Activated CD4-positive, alpha-beta T cell treated with anti-CD3 and anti-CD28 coated beads, Interleukin-2, amount 10 ng/mL, durations not matched to agents 24 days and 14 days (primary cell): ENCODE measurements around the gene CAPS. TPM values are rescaled to one million over a fixed set of nuclear protein-coding genes. Genes with fewer than 3 reads are reported as not detected.
"Not testable (repeated sequence)": the region's sequence is repeated elsewhere in the genome, so short reads cannot be mapped to it uniquely, and the experiment has no call there.

Source experiments
- DNase-seq: peaks from one replicate; pipeline ENCODE4 v3.0.0; 2022
- H3K27ac Mint-ChIP-seq: one replicate; pipeline ENCODE4 v1.8.0; 2022; ENCODE audit warnings: mild to moderate bottlenecking, mixed read lengths
- H3K27me3 Mint-ChIP-seq: one replicate; pipeline ENCODE4 v1.8.0; 2022; ENCODE audit warnings: mixed read lengths
- H3K36me3 Mint-ChIP-seq: one replicate; pipeline ENCODE4 v1.8.0; 2022; ENCODE audit warnings: low read depth, mild to moderate bottlenecking, mixed read lengths
- H3K4me1 Mint-ChIP-seq: one replicate; pipeline ENCODE4 v1.8.0; 2021; ENCODE audit warnings: mixed read lengths
- H3K4me3 Mint-ChIP-seq: one replicate; pipeline ENCODE4 v1.8.0; 2022; ENCODE audit warnings: mild to moderate bottlenecking, moderate library complexity, mixed read lengths
- H3K9me3 Mint-ChIP-seq: one replicate; pipeline ENCODE4 v1.8.0; 2021; ENCODE audit warnings: mixed read lengths
- intact Hi-C: fragments of 100-400 bp; cut with micrococcal nuclease; formaldehyde crosslinking; loops from one replicate; pipeline ENCODE4 v1.15.1; 2023
- total RNA-seq: library from RNA; stranded (reverse); gene quantifications from 2 replicates; pipeline ENCODE4 v1.2.3, GENCODE V29; 2022

Gene CAPS
- total RNA-seq, 1 donor from 2014 or later: 4.1 TPM

DNA sequence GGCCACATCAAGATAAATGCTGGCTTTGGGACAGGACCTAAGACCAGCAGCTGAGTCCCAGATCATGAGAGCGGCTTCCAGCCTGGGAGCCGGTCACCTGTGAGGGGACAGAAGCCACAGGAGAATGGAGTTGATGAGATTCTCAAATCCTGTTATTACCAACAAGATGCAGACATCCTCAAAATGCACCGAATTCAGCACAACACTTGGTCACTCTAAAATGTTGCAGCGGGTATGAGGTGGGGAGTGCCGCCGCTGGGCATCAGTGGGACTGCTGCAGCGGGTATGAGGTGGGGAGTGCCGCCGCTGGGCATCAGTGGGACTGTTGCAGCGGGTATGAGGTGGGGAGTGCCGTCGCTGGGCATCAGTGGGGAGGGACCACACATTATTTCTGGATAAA is 42.7 kb downstream of the CAPS start:
- intact Hi-C loops: no loop called here
- Mint-ChIP-seq H3K9me3 (no peaks in the 10 kb centered on the region), H3K27ac (peak overlapping the region; percentile 34), H3K36me3 (peaks cover 14% of the 10 kb centered on the region), H3K4me1 (peaks cover 67% of the 10 kb centered on the region), H3K27me3 (no peaks in the 10 kb centered on the region), H3K4me3 (no peak overlapping the region)
- DNase-seq: no peak

DNA sequence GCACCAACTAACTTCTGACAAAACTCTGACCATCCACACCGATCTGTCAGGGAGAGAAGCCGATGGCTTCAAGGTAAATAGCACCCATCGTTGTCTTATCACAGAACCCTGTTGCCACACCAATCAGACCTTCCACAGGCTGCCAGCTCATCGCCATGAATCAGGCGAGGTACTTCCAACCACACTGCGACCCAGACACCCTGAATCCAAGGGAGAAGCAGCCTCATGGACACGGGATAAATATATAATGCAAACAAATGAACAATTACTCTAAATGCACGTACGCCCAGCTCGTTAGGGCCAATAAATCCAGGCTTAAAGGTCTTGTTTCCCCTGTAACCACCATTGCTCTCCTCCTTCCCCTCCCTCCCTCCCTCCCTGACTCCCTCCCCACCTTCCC is 43.1 kb downstream of the CAPS start:
- H3K4me3 Mint-ChIP-seq: no peak overlapping the region
- no peak for DNase-seq
- no peak overlapping the region for H3K27ac Mint-ChIP-seq
- H3K36me3 Mint-ChIP-seq: peaks cover 16% of the 10 kb centered on the region
- intact Hi-C loops: no loop called here
- H3K4me1 Mint-ChIP-seq: peaks cover 68% of the 10 kb centered on the region
- no peaks in the 10 kb centered on the region for H3K27me3 Mint-ChIP-seq
- no peaks in the 10 kb centered on the region for H3K9me3 Mint-ChIP-seq

DNA sequence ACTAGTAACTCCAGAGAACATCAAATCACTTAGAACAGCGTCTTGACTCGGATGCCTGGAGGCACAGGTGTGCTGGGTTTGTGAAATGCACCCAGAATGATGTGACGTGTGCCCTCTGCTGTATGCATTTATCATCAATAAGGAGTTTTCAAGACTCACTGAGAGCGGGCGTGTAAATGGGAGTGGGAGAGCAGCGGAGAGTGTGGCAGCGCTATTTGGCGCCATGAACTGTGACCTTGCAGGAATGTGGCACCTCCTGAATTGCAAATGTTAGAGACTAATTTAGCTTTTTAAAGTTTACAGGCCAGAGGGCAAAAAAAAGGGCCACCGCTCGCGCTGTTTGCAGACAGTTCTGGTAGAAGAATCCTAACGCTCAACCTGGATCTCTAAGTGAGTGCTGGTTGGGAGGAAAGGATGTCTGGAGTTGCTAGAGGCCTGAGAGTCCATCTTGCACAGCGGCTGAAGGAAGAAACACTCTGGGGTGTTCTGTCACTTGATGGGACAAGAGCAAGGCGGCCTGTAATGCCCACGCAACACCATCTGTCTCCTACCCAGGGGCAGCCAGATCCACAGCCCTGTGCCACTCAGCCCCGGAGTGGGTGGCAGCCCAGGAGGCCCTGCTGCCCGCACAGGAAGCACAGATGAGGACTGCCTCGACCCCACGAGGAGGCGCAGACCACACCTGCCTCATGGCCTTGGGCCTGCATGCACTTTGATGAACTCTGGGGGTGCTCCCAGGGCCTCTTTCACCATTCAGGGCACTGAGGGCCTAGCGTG is 44.2 kb downstream of the CAPS start:
- Mint-ChIP-seq H3K27ac (peak overlapping the region; percentile 70), H3K9me3 (no peaks in the 10 kb centered on the region), H3K27me3 (no peaks in the 10 kb centered on the region), H3K36me3 (peaks cover 7% of the 10 kb centered on the region), H3K4me3 (no peak overlapping the region), H3K4me1 (peaks cover 68% of the 10 kb centered on the region)
- no peak for DNase-seq
- intact Hi-C loops: no loop called here

DNA sequence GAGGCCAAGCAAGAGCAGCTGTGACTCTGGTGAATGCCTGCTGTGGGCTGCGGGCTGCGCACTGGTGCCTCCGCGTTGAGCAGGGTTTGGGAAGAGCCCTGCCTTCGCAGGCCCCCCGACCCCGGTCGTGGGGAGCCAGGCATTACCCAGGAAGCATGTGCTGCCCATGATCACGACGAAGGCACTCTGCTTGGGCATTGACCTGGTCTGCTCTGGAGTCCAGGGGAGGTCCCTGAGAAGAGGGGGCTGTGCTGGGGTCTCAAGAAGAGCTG is 44.7 kb downstream of the CAPS start:
- H3K36me3 Mint-ChIP-seq: peaks cover 7% of the 10 kb centered on the region
- intact Hi-C loops: no loop called here

DNA sequence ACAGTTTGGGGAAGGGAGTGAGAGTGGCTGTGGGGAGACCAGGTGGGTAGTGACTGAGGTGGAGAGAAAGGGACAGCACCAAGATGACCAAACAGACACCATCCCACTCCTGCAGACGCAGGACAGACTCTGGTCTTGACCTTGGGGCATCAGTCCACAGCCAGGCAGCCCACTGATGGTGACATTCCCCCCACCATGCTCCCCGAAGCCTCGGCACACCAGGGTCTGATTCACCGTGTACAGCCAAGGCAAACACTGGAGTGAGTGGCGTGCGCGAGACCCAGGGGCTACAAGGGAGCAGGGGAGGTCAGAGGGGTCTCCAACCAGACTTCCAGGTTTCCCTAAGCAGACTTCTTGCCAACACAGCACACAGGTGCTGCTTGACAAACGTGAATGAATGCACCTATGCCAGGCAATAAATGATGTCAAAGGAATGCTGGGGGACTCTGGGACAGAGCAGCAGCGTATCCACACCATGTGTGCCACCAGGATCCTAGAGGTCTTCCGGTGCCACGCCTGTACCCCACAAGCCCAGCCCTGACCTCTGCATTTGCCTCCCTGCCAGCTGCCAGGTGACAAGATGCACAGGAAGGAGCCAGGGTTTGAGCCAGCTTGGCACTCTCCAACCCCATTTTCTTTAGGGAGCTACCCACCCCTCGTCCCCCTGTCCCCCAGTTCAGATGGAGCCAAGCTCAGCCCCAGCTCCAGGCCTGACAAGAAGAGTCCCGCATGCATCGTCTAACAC is 45.4 kb downstream of the CAPS start:
- H3K27me3 Mint-ChIP-seq: no peaks in the 10 kb centered on the region
- H3K4me3 Mint-ChIP-seq: no peak overlapping the region
- peak overlapping the region; percentile 32 for H3K27ac Mint-ChIP-seq
- H3K9me3 Mint-ChIP-seq: no peaks in the 10 kb centered on the region
- H3K4me1 Mint-ChIP-seq: peaks cover 64% of the 10 kb centered on the region
- H3K36me3 Mint-ChIP-seq: peaks cover 9% of the 10 kb centered on the region
- intact Hi-C loops: loop anchor here (10.0 kb wide), 1 partner anchor 135 kb away; no protein-coding TSS in a partner anchor
- DNase-seq: no peak

More for the DNA sequence above, 44.7 kb downstream of the CAPS start:
- Mint-ChIP-seq H3K4me3 (no peak overlapping the region), H3K27ac (peak overlapping the region; percentile 32), H3K27me3 (no peaks in the 10 kb centered on the region), H3K9me3 (no peaks in the 10 kb centered on the region), H3K4me1 (peaks cover 66% of the 10 kb centered on the region)
- DNase-seq: no peak

DNA sequence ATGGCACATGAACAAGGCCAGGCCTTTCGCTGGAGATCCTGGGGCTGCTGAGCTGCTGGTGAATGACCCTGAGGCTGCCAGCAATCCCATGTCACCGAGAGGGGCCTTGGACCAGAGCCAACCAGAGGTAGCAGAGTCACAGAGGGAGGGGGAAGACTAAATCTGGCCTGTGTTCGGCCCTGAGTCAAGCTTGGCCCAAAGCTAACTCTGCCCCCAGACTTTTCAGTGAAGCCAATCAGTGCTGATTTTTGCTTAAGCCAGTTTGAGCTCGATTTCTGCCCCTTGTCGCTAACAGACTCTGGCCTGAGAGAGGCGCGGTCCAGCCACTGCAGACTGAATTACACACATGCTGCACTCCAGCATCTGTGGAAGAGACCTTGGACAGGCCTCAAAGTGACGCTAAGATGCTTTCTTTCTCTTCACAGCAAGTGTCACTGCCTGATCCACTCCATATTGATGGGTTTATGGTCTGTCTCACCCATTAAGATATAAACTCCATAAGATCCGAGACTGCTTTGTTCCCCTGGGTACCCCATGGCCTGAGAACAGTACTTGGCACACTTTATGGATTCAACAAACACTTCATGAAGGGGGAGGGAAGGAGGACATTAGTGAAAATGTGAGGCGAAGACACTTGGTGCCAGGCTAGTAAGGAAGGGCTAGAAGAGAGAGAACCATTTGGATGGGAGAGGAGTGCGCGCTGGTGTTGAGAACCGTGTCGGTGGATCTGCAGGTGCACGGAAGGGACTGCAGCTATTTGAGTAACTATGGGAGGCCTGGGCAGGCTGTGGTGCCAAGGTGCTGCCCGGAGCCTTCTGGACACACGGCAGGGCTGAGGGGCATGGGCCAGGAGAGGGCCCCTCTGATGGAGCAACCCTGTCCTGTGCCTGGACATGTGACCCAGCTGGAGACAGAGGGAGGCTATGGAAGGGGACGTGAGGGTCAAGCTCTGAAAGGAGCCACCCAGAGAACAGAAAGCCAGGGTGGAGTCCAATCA is 46.2 kb downstream of the CAPS start:
- peak overlapping the region; percentile 98 for H3K27ac Mint-ChIP-seq
- intact Hi-C loops: loop anchor here (10.0 kb wide), 1 partner anchor 136 kb away; no protein-coding TSS in a partner anchor

DNA sequence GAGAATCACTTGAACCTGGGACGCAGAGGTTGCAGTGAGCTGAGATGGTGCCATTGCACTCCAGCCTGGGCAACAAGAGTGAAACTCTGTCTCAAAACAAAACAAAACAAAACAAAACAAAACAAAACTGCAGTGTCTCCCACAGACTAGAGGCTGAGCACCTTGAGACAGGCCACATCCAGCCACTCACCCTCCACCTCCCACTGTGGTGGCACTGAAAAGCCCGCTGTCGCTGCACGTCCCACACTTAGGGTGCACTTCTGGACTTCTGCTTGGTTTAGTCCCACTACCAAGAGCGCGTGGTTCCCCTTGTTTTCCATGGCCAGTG is 47.6 kb downstream of the CAPS start:
- Mint-ChIP-seq H3K36me3 (peaks cover 16% of the 10 kb centered on the region), H3K4me3 (peak overlapping the region; percentile 80), H3K27ac (peak overlapping the region; percentile 98), H3K4me1 (peaks cover 60% of the 10 kb centered on the region)
- intact Hi-C loops: loop anchor here (10.0 kb wide), 1 partner anchor 137 kb away; no protein-coding TSS in a partner anchor
- H3K27me3 Mint-ChIP-seq, DNase-seq, H3K9me3 Mint-ChIP-seq: not testable (repeated sequence)

More for the DNA sequence above, 46.2 kb downstream of the CAPS start:
- Mint-ChIP-seq H3K4me3 (peak overlapping the region; percentile 25), H3K36me3 (peaks cover 14% of the 10 kb centered on the region), H3K9me3 (no peaks in the 10 kb centered on the region), H3K27me3 (no peaks in the 10 kb centered on the region), H3K4me1 (peaks cover 64% of the 10 kb centered on the region)
- no peak for DNase-seq

DNA sequence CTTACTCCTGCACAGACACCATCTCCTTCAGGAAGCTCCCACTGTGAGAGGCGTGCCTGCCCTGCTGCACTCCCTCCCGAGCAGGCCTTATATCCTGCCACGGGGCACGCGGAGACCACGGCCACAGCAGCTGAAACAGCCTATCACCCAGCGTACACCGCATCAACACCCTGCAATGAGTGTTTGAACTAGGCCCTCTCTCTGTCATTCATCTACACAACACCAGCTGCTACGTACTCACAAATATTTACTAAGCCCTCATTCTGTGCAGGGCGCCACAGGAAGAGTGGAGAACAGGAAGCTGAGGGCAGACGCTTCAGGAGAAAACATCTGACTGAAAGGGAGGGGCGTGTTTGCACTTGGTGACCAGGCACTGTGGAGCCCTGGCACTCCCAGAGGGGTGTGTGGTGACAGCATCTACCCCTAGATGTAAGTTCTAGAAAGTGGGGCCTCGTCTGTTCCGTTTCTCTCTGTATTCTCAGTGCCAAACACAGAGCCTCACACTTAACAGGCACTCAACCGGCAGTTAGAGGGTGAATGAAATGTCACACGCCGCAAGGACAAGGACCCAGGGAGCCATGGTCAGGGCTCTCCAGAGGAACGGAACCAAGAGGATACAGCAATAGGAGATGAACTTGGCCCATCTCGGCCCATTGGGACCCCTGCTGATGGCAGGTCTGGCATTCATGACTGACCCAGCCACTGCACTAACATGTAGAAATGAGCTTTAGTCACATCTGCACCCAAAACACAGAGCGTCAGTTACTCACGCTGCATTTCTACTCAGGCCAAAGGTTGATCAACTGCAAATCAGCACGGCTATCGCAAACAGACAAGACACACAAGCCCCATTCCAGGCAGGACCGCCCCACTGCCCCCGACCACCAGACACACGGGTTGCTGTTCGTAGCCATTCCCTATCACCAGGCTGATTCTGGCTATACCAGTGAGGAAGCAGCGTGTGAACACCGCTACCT is 48.2 kb downstream of the CAPS start:
- peaks cover 59% of the 10 kb centered on the region for H3K4me1 Mint-ChIP-seq
- peak overlapping the region; percentile 98 for H3K27ac Mint-ChIP-seq
- intact Hi-C loops: loop anchor here (1.0 to 10.0 kb wide), 4 partner anchors 9 to 137 kb away; partner anchors contain the start of gene RANBP3

DNA sequence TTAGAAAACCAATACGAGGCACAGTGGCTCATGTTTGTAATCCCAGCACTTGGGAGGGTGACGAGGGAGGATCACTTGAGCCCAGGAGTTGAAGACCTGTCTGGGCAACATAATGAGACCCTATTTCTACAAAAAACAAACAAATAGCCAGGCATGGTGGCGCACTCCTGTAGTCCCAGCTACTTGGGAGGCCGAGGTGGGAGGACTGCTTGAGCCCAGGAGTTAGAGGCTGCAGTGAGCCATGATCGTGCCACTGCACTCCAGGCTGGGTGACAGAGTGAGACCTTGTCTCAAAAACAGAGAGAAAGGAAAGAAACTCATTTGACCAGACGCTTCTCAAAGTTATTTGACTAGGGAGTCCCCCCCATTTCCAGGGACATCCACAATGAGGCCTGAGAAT is 49.2 kb downstream of the CAPS start:
- H3K4me1 Mint-ChIP-seq: peaks cover 64% of the 10 kb centered on the region
- not testable (repeated sequence) for DNase-seq, H3K27me3 Mint-ChIP-seq, H3K9me3 Mint-ChIP-seq
- peaks cover 15% of the 10 kb centered on the region for H3K36me3 Mint-ChIP-seq
- H3K27ac Mint-ChIP-seq: peak overlapping the region; percentile 98
- H3K4me3 Mint-ChIP-seq: peak overlapping the region; percentile 80
- intact Hi-C loops: loop anchor here (2.0 to 10.0 kb wide), 3 partner anchors 14 to 138 kb away; partner anchors contain the start of gene RANBP3

More for the DNA sequence above, 48.2 kb downstream of the CAPS start:
- H3K9me3 Mint-ChIP-seq: no peaks in the 10 kb centered on the region
- peak overlapping the region; percentile 80 for H3K4me3 Mint-ChIP-seq
- peak; percentile 93 for DNase-seq
- H3K36me3 Mint-ChIP-seq: peaks cover 16% of the 10 kb centered on the region
- H3K27me3 Mint-ChIP-seq: no peaks in the 10 kb centered on the region

DNA sequence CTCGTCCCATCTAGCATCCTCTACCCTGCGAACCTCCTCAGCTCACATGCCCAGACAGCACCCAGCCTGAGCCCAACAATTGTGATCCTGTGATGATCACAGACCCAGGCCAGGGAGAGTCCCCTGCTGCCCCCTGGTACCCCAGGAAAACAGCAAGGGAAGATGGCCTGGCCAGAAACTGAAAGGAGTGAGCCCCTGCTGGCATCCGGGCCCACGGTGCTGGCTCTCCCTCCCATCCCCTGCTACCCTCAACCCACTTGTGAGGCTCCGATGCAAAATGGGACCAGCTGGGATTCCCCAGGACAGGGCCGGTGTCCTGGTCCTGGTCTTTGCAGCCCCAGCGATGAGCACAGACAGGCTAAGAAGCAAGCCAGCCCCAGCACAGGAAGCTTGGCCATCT is 49.8 kb downstream of the CAPS start:
- peaks cover 69% of the 10 kb centered on the region for H3K4me1 Mint-ChIP-seq
- peak overlapping the region; percentile 48 for H3K4me3 Mint-ChIP-seq
- no peaks in the 10 kb centered on the region for H3K27me3 Mint-ChIP-seq
- H3K9me3 Mint-ChIP-seq: no peaks in the 10 kb centered on the region
- no peak for DNase-seq
- intact Hi-C loops: loop anchor here (2.0 to 10.0 kb wide), 3 partner anchors 15 to 139 kb away; partner anchors contain the start of gene RANBP3
- H3K27ac Mint-ChIP-seq: peak overlapping the region; percentile 51
- peaks cover 15% of the 10 kb centered on the region for H3K36me3 Mint-ChIP-seq

DNA sequence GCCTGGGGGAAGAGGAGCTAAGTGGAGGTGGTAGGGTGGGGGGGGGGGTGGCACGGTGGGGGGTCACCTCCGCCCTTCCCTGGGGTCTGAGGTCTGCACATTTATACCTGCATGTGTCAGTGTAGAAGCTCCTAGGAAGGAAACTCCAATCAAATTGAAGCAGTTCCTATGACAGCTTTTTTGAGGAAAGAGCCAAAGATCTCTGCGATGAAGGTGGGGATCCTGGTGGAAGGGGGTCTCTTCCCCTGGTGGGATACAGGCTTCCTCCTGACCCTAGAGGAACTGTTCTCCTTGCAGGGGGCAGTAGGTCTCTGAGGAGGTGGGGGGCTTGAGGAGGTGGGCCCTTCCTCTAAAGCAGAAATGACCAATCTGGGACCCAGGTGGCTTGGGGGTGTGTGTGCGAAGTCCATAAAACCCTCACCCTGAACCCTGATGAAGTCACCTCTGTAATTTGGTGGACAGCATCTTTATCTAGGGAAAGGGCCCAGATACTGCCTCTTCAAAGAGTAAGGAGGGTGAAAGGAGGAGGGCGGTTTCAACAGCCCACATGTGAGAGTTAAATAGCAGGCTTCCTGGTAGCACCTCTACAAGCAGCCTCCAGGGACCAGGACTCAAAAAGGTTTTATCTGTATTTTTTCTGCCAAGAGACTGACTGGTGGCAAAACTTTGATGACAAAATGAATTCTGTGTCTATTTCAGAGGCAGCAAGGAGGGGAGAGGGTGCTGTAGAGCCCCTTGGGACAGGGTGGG is 50.9 kb downstream of the CAPS start:
- H3K4me3 Mint-ChIP-seq: no peak overlapping the region
- H3K27me3 Mint-ChIP-seq: no peaks in the 10 kb centered on the region
- intact Hi-C loops: loop anchor here (10.0 kb wide), 1 partner anchor 140 kb away; no protein-coding TSS in a partner anchor
- H3K9me3 Mint-ChIP-seq: no peaks in the 10 kb centered on the region
- peaks cover 15% of the 10 kb centered on the region for H3K36me3 Mint-ChIP-seq
- peaks cover 68% of the 10 kb centered on the region for H3K4me1 Mint-ChIP-seq
- peak overlapping the region; percentile 70 for H3K27ac Mint-ChIP-seq
- peak; percentile 70 for DNase-seq
